Peyer's patch (tissue), 4 donors: Measurements from ENCODE around the gene HRH1.

Experiments used
- POLR2A ChIP-seq, 2 donors: fragments of 450-650 bp; IDR thresholded peaks; one replicate each; pipeline ENCODE4 v1.5.1; 2017; ENCODE audit warnings: antibody characterized with exemption in 2 of 2, mild to moderate bottlenecking in 2 of 2, moderate library complexity in 2 of 2
- TF ChIP-seq, protein P1 (sequence below), 6 experiments: fragments of 450-650 bp in 4 of 6; fragments of 200-600 bp in 2 of 6; sonication (generic) in 1 of 6; IDR thresholded peaks; one replicate each; pipeline ENCODE4 v1.5.1; 2017 to 2019; ENCODE audit warnings: antibody characterized with exemption in 6 of 6, mild to moderate bottlenecking in 3 of 6, moderate library complexity in 1 of 6

GRCh38 chr3:11195201-11195600 is 40.9 kb downstream of the HRH1 start:
- TF ChIP-seq, protein P1, sequence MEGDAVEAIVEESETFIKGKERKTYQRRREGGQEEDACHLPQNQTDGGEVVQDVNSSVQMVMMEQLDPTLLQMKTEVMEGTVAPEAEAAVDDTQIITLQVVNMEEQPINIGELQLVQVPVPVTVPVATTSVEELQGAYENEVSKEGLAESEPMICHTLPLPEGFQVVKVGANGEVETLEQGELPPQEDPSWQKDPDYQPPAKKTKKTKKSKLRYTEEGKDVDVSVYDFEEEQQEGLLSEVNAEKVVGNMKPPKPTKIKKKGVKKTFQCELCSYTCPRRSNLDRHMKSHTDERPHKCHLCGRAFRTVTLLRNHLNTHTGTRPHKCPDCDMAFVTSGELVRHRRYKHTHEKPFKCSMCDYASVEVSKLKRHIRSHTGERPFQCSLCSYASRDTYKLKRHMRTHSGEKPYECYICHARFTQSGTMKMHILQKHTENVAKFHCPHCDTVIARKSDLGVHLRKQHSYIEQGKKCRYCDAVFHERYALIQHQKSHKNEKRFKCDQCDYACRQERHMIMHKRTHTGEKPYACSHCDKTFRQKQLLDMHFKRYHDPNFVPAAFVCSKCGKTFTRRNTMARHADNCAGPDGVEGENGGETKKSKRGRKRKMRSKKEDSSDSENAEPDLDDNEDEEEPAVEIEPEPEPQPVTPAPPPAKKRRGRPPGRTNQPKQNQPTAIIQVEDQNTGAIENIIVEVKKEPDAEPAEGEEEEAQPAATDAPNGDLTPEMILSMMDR (IDR thresholded peaks at IDR 0.05) = no peak
- TF ChIP-seq POLR2A (IDR thresholded peaks at IDR 0.05) = no peak
